GM11168 (cell line): ENCODE data around the gene FPR2.
"Not testable (repeated sequence)": the region's sequence is repeated elsewhere in the genome, so short reads cannot be mapped to it uniquely, and the experiment has no call there.

ENCODE experiments used
- in situ Hi-C: fragments of 300-500 bp; cut with MboI; formaldehyde crosslinking; loops from one replicate; pipeline ENCODE4 v1.12.0; 2022; ENCODE audit warnings: low sequenced_read_pairs; ENCODE audit not compliant: unreplicated experiment

The FPR2 gene

DNA sequence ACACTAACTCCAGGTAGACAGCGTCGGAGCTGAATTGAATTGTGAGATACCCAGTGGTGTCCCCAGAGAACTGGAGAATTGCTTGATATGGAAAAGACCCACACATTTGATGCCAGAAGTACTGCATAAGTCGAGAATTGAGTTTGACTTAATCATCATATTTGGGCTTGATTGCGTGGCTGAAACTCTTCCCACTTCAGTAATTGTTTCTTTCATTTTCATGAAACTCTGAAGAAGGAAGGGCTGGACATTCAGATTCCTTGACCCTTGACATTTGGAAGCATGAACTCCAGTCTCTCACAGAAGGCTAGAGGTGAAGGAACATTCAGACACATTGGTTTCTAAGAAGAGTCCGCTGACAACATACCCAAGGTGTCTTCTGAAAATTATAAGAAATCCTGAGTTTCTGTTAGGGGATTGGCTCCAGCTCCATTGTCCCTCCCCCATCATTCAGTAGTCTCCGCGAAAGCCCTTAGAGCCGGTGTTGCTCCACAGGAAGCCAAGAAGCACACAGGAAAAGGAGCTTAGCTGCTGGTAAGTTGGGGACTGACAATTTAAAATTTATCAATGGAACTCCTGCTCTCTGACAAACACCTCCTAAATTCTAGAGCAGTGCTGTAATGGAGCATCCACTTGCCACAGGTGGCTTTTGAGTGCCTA is at the start of gene FPR2:
FPR2 (plus strand) TSS at position 484 of the 660 bp plus-strand sequence. CDS start 7,479 bp downstream, outside the sequence.
- in situ Hi-C loops = no loop called here

DNA sequence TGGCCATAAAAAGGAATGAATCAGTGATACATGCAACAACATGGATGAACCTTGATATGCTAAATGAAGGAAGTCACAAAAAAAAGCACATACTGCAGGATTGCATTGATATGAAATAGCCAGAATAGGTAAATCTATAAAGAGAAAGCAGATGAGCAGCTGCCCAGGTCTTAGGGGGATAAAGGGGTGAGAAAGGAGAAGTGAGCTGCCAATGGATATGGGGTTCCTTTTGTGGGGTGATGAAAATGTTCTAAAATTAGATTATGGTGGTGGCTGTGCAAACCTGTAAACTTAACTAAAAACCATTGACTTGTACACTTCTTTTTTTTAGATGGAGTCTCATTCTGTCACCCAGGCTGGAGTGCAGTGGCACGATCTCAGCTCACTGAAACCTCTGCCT is 49.3 kb upstream of the FPR2 start:
- in situ Hi-C loops = no loop called here

DNA sequence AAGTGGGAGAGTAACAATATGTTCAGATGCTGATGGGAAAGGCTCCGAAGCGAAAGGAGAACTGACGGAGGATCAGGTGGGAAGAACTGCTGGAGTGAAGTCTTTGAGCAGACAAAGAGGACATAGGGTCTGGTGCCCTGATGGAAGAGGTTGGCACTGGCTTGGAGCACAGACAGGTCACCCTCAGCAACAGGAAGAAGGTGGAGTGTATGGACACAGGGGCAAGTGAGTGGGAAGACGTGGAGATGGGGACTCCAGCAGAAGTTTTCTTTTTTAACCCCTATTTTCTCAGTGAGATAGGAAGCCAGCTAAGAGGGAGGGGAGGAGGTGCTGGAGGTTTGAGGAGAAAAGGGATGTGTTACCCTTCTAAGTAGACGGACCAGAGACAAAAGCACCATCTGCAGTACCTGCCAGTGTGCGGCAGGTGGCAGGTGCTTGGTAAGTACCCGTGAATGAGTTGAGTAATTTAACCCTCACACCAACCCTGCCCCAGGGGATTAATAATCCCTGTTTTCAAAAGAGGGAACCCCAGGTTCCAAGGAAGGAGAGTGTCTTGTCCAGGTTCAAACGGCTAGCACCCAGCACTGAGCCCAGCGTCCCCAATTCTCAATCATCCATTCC is 48.4 kb upstream of the FPR2 start:
- in situ Hi-C loops = no loop called here

- in situ Hi-C loops = no loop called here
Measured at GRCh38 chr19:51713319-51714285, 47.4 kb upstream of the FPR2 start.

DNA sequence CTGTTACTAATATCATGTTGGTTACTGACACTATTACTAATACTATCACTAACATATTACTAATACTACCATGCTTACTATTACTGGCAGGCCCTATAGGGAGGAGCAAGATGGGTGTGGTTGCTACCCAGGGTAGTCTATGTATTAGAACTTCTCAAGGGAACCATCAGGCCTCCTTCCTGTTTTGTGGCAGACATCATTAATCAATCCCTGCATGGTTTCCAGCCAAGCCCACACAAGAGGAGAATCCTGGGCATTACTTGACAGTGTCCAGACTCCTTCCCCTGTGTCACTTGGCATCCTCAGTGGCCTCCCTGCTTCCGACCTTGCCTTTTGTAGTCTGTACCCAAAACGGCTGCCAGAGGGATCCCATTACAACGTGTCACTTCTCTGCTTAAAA is 46.1 kb upstream of the FPR2 start:
- in situ Hi-C loops = no loop called here

- in situ Hi-C loops = no loop called here
Measured at GRCh38 chr19:51715850-51716249, 45.1 kb upstream of the FPR2 start.

- in situ Hi-C loops = no loop called here
Measured at GRCh38 chr19:51716925-51717324, 44.1 kb upstream of the FPR2 start.

- in situ Hi-C loops = no loop called here
Measured at GRCh38 chr19:51719251-51719988, 41.6 kb upstream of the FPR2 start.

GRCh38 chr19:51721905-51722304 is 39.1 kb upstream of the FPR2 start:
- in situ Hi-C loops = no loop called here

- in situ Hi-C loops = no loop called here
Measured at GRCh38 chr19:51722492-51722891, 38.5 kb upstream of the FPR2 start.

DNA sequence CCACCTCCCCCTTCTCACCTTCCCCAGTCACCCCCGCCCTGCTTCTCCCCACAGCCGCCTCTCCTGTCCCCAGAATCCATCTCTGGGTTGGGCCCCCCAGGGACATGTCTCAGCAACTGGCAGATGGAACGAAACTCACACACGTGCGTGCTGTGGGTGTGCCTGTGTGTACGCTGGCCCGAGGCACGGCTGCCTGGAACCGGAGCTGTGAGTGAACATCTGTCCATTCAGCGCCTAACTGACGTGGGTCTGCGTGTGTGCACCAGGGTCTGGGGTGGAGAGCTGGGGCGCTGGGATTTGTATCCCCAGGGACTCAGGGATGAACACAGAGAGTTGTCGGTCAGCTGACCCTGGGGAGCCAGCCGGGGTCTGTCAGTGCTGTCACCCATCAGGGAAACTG is 36.4 kb upstream of the FPR2 start:
- in situ Hi-C loops = no loop called here

GRCh38 chr19:51726049-51726448 is 34.9 kb upstream of the FPR2 start:
- in situ Hi-C loops = no loop called here

- in situ Hi-C loops = no loop called here
Measured at GRCh38 chr19:51727349-51727880, 33.6 kb upstream of the FPR2 start.

DNA sequence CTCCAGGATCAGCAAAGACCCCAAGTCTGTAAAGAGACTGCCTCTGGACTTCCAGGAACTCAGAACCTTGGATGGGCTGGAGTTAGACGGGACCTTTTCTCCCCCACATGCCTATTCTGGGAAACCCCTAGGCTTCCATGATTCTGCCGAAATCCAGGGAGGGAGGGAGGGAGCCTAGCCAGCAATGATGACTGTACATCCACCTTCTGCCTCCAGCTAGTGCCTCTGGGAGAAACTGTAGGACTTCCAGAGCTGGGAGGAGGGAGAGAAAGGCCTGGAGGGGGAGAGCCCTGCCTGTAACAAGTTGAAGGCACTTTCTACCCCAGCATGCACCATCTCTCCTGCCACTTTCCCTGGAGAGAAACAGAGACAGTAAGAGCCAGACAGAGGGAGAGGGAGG is 31.2 kb upstream of the FPR2 start:
- in situ Hi-C loops = no loop called here

GRCh38 chr19:51733742-51734522 is 27.0 kb upstream of the FPR2 start:
- in situ Hi-C loops = no loop called here

DNA sequence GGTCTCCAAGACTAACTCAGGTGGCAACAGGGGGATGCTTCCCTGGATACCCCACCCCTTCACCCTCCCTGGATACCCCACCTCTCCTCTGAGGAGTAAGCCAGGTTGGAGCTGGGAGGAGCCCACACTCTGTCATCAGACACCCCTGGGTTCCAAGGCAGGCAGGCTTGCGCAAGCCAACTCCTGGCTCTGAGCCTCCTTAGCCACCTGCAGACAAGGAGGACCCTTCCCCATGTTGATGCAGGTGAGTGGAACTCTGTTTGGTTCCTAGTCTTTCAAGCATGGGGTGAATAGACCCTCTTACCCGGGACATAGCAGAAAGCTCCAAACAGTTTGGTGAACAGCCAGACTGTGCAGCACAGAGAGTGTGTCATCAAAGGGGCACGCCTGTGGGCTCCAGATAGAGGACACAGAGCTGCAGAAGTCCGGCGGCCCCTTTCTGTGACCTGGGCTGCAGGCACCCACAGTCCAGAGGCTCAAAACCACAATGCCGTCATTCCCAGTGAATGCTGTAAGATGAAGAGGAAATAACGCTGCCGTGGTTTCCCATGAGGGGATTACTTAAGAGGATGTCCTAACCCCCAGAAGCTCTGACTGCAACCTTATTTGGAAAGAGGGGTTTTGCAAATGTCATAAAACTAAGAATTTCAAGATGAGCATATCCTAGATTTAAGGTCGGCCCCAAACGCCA is 25.1 kb upstream of the FPR2 start:
- in situ Hi-C loops = no loop called here

- in situ Hi-C loops = no loop called here
Measured at GRCh38 chr19:51737389-51737788, 23.6 kb upstream of the FPR2 start.

- in situ Hi-C loops = no loop called here
Measured at GRCh38 chr19:51737924-51738323, 23.1 kb upstream of the FPR2 start.

GRCh38 chr19:51738523-51738922 is 22.5 kb upstream of the FPR2 start:
- in situ Hi-C loops = not testable (repeated sequence)
